Measurements from ENCODE around the gene FARSA. TPM values are rescaled to one million over a fixed set of nuclear protein-coding genes. Genes with fewer than 3 reads are reported as not detected.
A peak's percentile ranks its signal among the peaks of the same experiment; 100 is the strongest.

FARSA gene
- total RNA-seq, 1 experiment from 2014 or later = 75.9 TPM

GRCh38 chr19:12932392-12933286, 872 bp downstream of the FARSA start:
- 0 out of 2 replicates have a peak, but pooled peaks cover 13% of the 10 kb centered on the region for H3K4me1 ChIP-seq
- Mint-ChIP-seq H3K4me3 (ENCODE audit: unreplicated experiment) (peak overlapping the region; percentile 98), H3K4me1 (ENCODE audit: low read depth, unreplicated experiment) (peaks cover 19% of the 10 kb centered on the region), H3K27me3 (ENCODE audit: insufficient read depth, unreplicated experiment) (no peaks in the 10 kb centered on the region), H3K9me3 (ENCODE audit: unreplicated experiment) (no peaks in the 10 kb centered on the region), H3K27ac (ENCODE audit: unreplicated experiment) (peak overlapping the region; percentile 91), H3K36me3 (ENCODE audit: insufficient read depth, unreplicated experiment) (peaks cover 48% of the 10 kb centered on the region)
- DNase-seq = no peak
- POLR2A ChIA-PET = interaction anchor here (0.8 to 1.4 kb wide), 3 partner anchors 12 to 41 kb away, joined by 5 to 9 read pairs (median 5); partner anchors contain the start of gene GCDH
- intact Hi-C loops (cut with micrococcal nuclease; ENCODE audit: unreplicated experiment) = no loop called here
- H3K9me3 ChIP-seq = no peaks in the 10 kb centered on the region
- no peak for TF ChIP-seq CTCF (IDR thresholded peaks at IDR 0.05; ENCODE audit: insufficient read depth in 1 of 2, low read depth in 1 of 2, low read length in 1 of 2, severe bottlenecking in 1 of 2, unreplicated experiment in 1 of 2)
- BruUV-seq (replicated peaks) = no TSS peak
- H3K4me3 ChIP-seq (ENCODE audit: low read depth, low read length) = peak overlapping the region; percentile 90
- no peaks in the 10 kb centered on the region for H3K27me3 ChIP-seq (replicated peaks; ENCODE audit: control insufficient read depth, insufficient read depth, low read length)
- CTCF ChIA-PET = interaction anchor here (0.9 to 1.3 kb wide), 2 partner anchors 33 to 48 kb away, joined by 4 read pairs; no protein-coding TSS in a partner anchor
- H3K36me3 ChIP-seq (ENCODE audit: control insufficient read depth, insufficient read depth, low read length) = peaks cover 4% of the 10 kb centered on the region

GRCh38 chr19:12930002-12930645, 3.4 kb downstream of the FARSA start:
- POLR2A ChIA-PET = interaction anchor here (1.0 kb wide), 1 partner anchor 39 kb away, joined by 4 read pairs; the partner anchor contains the start of gene GCDH

More at GRCh38 chr19:12930002-12930645, 3.4 kb downstream of the FARSA start:
- no peaks in the 10 kb centered on the region for H3K9me3 ChIP-seq
- Mint-ChIP-seq H3K4me3 (ENCODE audit: unreplicated experiment) (no peak overlapping the region), H3K9me3 (ENCODE audit: unreplicated experiment) (no peaks in the 10 kb centered on the region), H3K4me1 (ENCODE audit: low read depth, unreplicated experiment) (peaks cover 12% of the 10 kb centered on the region), H3K27me3 (ENCODE audit: insufficient read depth, unreplicated experiment) (no peaks in the 10 kb centered on the region), H3K36me3 (ENCODE audit: insufficient read depth, unreplicated experiment) (peaks cover 71% of the 10 kb centered on the region), H3K27ac (ENCODE audit: unreplicated experiment) (no peak overlapping the region)
- intact Hi-C loops (cut with micrococcal nuclease; ENCODE audit: unreplicated experiment) = no loop called here
- DNase-seq = no peak
- no peak overlapping the region for H3K4me3 ChIP-seq (ENCODE audit: low read depth, low read length)
- H3K27me3 ChIP-seq (replicated peaks; ENCODE audit: control insufficient read depth, insufficient read depth, low read length) = no peaks in the 10 kb centered on the region
- H3K4me1 ChIP-seq = 0 out of 2 replicates have a peak, but pooled peaks cover 9% of the 10 kb centered on the region
- TF ChIP-seq CTCF (IDR thresholded peaks at IDR 0.05; ENCODE audit: insufficient read depth in 1 of 2, low read depth in 1 of 2, low read length in 1 of 2, severe bottlenecking in 1 of 2, unreplicated experiment in 1 of 2) = no peak
- BruUV-seq (replicated peaks) = no TSS peak
- peaks cover 5% of the 10 kb centered on the region for H3K36me3 ChIP-seq (ENCODE audit: control insufficient read depth, insufficient read depth, low read length)
- CTCF ChIA-PET = interaction anchor here (0.6 kb wide), 1 partner anchor 868 kb away, joined by 3 read pairs; no protein-coding TSS in a partner anchor

All from Caco-2 (cell line).